D721Med (cell line): ENCODE measurements around the gene SGO1.
A peak's percentile ranks its signal among the peaks of the same experiment; 100 is the strongest.

Experiments used
- DNase-seq: peaks from one replicate; pipeline ENCODE4 v3.0.0; 2011; ENCODE audit warnings: low spot score; ENCODE audit not compliant: insufficient read length
- FAIRE-seq: peaks from 2 replicates; lab custom pipeline; 2011; peaks lifted over from hg19 to GRCh38; lab: Jason Lieb, UNC
- CTCF ChIP-seq: IDR thresholded peaks from 2 replicates; pipeline ENCODE4 v1.5.1; 2012; ENCODE audit warnings: mild to moderate bottlenecking, control low read depth; ENCODE audit not compliant: insufficient read depth; ENCODE audit errors: missing control alignments

The SGO1 gene

GRCh38 chr3:20128358-20128757 is 57.6 kb downstream of the SGO1 start:
- no peak for DNase-seq
- FAIRE-seq: peak; percentile 61
- TF ChIP-seq CTCF: no peak

GRCh38 chr3:20125897-20126296 is 60.1 kb downstream of the SGO1 start:
- TF ChIP-seq CTCF: no peak
- no peak for DNase-seq
- FAIRE-seq: no peak

DNA sequence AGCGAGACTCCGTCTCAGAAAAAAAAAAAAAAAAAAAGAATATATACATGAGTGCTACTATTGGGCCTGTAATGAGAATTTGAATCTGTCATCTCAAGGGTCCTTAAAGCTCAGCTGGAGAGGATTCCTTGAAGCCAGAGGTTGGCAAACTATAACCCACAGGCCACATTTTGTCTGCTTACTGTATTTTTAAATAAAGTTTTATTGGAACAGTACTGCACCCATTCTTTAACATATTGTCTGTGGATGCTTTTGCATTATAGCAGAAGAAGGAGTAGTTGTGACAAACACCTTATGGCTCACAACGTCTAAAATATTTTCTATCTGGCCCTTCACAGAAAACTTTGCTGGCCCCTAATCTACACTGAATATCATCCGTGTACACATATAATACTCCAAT is 60.7 kb downstream of the SGO1 start:
- FAIRE-seq (no peak), DNase-seq (no peak)
- TF ChIP-seq CTCF: no peak

GRCh38 chr3:20123131-20123652 is 62.8 kb downstream of the SGO1 start:
- TF ChIP-seq CTCF: no peak
- no peak for FAIRE-seq
- DNase-seq: no peak

DNA sequence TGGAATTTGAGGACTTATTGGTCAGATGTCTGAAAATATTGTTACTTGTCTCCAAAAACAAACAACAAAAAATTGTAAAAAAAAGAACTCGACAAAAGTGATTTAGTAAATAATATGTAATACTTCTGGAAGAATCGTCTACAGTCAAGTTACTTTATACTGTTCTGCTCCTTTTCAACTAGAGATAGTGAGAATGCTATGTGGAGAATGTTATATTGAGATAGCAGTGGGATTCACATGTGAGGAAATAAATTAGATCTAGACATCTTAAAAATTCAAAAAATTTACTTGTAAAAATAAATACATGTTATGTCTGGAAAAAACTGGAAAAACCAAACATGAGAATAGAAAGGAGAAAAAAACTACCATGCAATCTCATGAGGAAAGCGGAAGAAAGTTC is 64.9 kb downstream of the SGO1 start:
- DNase-seq (no peak), FAIRE-seq (no peak)
- TF ChIP-seq CTCF: no peak
